ENCODE data around the gene ZSCAN10.

Gene ZSCAN10

DNA sequence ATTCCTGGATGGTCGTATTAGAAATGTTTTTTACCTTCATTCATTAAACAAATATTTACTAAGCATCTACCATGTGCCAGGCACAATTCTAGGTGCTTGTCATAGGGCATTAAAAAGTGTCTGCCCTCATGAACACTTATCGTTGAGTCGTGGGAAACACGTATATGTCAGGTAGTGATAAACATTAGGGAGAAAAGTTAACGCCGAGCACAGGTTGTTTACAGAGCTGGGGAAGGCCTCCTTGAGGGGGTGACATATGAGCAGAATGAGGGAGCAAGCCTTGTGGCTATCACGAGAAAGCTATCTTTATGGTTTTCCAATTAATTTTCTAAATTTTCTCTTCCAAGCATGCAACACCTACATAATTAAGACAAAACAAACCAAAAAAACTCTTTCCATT, 34.8 kb upstream of the ZSCAN10 start:
- no peak for DNase-seq

- DNase-seq: peak; percentile 68
Measured at GRCh38 chr16:3131755-3132377, 32.8 kb upstream of the ZSCAN10 start.

DNA sequence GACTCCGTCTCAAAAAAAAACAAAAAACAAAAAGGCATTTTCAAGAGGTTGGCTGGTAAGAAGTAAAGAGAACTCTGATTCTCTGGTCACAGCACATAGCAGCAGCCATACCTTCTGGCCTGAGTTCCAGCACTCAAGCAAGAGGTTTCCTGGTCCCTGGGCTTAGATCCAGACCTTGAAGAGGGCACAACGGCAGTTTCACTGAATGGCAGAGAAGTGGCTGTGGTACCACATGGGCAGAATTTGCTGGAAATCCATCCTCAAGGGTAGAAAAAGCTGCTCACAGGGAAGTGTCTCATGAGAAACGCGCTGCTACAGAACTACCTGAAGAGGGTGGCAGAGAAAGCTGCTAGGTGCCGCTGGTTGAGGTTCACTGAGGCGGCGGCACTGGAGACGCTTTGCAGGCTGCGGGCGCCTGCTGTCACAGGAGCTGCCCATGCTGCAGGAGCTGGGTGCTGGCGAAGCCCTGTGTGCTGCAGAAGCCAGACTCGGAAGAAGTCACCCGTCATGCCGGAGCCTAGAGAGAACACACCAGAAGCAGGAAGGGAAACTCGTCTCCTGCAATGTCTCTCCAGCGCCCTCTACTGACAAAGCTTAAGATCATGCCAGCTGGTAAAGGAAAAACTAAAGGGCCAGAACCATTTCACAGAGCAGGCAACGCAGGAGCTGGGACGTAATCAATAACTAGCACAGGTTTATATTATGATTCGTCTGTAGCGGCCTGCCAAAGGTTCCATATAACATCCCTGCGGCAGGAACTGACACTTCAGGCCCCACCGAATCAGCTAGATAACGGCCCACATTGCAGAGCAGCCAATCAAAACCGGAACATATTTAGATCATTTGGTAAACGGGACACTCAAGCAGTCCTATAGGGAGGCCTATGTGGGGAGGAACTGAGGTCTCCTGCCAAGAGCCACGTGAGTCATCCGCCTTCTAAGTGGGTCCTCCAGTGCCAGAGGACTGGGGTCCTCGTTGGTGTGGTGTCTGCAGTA, 30.3 kb upstream of the ZSCAN10 start:
- DNase-seq: peak; percentile 78

DNA sequence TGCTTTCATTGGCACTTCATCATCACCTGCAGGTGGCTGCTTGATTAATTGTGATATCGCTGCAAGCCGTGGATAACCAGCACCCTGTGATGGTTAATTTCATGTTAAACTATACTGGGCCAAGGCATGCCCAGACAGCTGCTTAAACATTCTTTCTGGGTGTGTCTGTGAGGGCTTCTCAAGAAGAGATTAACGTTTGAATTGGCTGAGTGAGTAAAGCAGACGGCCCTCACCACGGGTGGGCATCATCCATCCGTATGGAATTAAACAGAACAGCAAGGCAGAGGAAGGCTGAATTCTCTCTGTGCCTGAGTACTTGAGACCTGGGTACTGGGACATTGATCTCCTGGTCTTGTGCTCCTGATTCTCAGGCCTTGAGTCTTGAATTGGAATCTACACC, 28.7 kb upstream of the ZSCAN10 start:
- DNase-seq: no peak

GRCh38 chr16:3123986-3124886, 25.1 kb upstream of the ZSCAN10 start:
- DNase-seq: peak; percentile 99

GRCh38 chr16:3122926-3123570, 24.0 kb upstream of the ZSCAN10 start:
- no peak for DNase-seq

GRCh38 chr16:3121851-3122467, 22.9 kb upstream of the ZSCAN10 start:
- no peak for DNase-seq

DNA sequence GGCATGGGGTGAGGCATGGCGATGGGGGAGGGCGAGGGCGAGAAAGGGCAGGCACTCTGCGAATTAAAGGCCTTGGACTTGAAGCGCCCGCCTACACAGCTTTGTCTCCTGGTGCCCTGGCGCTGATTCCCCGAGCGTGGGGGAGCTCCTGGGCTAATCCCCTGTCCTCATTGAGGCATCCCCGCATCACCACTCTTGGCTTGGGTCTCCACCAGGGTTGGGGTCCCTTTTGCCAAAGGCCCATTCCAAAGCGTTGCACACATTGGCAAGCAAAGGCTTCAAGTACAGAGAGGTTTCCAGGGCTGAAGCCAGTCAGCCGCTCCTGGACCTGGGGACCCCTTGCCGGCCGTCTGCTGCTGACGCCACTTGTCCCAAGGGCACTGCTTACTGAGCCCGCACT, 21.3 kb upstream of the ZSCAN10 start:
- no peak for DNase-seq

- DNase-seq: no peak
Measured at GRCh38 chr16:3119701-3120408, 20.8 kb upstream of the ZSCAN10 start.

DNA sequence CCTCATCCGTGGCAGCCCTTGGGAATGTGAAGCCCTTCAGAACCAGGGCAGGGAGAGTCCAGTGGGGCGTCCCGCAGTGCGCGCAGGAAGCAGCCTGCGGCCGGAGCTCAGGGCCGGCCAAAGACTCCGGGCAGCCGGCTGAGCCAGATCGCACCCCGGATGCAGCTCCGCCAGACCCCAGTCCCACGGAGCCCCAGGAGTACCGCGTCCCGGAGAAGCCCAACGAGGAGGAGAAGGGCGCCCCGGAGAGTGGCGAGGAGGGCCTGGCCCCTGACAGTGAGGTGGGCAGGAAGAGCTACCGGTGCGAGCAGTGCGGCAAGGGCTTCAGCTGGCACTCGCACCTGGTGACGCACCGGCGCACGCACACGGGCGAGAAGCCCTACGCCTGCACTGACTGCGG, 20.2 kb upstream of the ZSCAN10 start:
- no peak for DNase-seq

GRCh38 chr16:3118846-3119245, 19.8 kb upstream of the ZSCAN10 start:
- DNase-seq: no peak

DNA sequence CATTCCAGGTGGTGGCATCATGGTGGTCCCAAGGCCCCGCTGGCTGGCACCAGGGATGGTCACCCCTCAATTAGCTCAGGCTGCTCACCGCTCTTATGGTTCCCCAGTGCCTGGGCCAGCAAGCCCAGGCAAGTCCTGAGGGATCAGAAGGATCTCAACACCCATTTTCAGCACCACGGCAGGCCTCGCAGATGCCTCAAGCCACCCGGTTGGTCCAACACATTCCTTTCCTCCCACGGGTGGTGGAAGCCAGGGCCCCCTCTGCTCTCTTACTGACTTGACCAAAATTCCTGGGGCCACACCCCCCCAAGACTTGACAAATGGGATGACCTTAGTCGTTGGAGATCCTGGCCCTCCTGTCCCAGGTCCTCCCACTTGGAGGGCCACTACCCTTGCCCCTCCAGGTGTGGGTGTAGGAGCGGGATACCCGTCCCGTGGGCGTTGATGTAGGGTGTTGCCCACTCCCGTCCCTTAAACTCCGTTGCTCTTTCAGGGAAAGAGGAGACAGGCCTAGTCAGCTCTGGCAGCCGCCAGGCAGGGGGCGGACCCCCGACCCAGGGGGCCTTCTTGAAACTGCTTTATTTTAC, 19.2 kb upstream of the ZSCAN10 start:
- DNase-seq: no peak

DNA sequence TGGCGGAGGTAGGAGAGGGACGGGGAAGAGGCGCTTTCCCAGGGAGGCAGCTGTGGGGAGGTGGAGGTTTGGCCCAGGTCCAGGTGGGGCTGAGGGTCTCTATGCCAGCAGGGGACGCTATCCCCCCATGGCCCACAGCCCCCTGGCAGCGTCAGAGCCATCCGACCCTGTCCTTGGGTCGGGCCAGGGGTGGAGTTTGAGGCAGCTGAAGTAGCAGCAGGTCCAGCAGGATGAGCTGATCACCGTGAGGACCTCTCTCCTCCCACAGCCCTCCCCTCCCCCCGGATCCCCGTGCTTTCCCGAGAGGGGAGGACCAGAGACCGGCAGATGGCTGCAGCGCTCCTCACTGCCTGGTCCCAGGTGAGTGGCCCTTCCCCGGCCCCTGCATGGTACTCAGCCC, 16.5 kb upstream of the ZSCAN10 start:
- no peak for DNase-seq

GRCh38 chr16:3115003-3115402, 15.9 kb upstream of the ZSCAN10 start:
- no peak for DNase-seq

DNA sequence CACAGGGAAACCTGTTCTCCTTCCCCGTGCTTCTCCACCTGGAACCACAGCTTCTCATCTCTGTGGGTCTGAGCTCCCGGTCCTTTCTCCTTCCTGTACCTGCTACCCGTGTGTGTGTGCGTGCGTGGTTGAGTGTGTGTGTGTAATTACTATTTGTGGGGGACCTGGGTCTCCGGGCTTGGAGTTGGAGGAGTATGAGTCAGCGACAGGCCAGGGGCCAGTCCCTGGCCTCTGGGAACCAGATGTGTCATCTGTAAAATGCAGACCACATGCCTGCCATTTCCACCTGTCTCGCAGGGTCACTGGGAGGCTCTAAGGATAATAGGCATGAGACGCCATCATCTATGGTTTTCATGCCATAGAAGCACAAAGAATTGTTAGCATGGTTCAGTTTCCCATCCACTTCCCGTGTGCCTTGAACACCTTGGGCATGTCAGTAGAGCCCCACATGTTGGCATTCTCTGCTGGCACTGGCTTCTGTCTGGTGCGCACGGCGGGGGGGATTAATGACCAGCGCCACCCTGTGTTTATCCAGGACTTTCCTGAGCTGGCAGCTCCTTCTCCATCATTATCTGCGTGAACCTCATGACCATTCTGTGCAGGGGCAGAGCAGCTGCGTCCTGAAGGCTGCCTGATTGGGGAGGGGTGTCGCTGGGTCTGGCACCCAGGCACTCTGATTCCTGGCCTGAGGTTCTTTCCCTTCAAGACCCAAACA, 14.8 kb upstream of the ZSCAN10 start:
- no peak for DNase-seq

DNA sequence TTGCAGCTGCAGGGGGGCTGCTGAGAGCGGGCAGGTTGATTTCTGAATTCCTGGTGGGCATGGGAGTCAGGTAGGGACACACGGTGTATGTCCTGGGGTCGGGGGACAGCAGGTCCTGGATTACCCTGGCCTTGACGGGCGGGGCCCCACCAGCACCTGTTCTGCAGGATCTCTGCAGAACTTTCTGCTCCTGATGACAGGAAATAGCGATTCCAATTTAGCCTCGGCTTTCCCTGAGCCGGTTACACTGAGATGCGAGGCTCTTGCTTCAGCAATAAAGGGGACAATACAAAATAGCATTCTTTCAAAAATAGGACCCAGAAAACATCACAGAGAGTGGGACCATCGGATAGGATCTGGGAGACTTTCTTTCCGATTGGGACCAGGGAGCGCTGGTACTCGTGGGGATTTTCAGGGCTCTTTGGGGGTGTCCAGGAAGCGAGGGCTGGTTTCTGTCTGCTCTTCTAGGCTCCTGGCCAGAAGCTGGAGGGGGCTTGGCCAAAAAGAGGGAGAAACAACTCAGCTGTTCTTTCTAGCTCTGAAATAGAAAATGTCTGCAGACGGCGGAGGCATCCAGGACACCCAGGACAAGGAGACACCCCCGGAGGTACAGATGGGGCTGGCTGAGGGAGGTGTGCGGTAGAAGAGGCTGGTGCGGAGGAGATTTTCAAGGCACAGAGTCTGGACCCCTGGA, 13.9 kb upstream of the ZSCAN10 start:
- DNase-seq: no peak

GRCh38 chr16:3112058-3112880, 13.2 kb upstream of the ZSCAN10 start, which contains the start of gene ZNF205:
TSS of gene ZNF205 (plus strand) at chr16:3112586. CDS start at chr16:3113431, 845 bp downstream.
- no peak for DNase-seq

DNA sequence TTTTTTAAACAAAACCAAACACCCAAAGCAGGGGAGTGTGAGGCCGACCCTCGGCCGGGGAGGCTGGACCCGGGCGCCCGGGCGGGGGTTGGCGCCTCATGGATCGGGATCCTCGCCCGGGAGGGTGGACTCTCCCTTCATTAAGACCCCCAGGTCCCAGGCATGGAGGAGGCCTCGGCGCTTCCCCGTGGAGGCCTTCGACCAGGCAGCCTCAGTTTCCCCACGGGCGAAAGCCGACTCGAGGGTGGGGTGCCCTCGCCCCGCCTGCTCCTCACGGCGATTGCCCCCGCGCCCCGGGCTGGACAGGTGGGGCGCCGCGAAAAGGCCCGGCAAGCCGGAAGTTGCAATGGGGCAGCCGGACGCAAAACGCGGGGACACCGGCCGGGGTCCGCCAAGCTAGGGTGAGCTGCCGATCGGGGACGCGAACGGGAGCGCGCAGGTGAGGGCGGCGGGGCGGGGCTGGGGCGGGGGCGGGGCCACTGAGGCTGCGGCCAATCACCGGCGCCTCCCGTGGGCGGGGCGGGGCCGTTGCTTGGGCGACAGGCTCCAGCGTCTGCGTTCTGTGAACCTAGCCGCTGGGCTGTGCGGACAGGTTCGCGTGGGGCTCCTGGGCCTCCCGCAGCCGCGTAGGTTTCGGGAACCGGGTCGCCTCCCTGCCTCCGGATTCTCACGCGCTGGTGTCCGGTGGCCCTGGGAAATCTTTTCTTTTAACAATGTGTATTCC, 7.3 kb upstream of the ZSCAN10 start:
- peak; percentile 93 for DNase-seq
